ENCODE results near the gene RNF208.

Gene RNF208

GRCh38 chr9:137237759-137238726 lies 16.0 kb upstream of the RNF208 start:
- no peak for DNase-seq

GRCh38 chr9:137236936-137237421 lies 14.9 kb upstream of the RNF208 start:
- no peak for DNase-seq

GRCh38 chr9:137236238-137236935 lies 14.3 kb upstream of the RNF208 start:
- DNase-seq: peak; percentile 100

GRCh38 chr9:137235424-137236237 lies 13.6 kb upstream of the RNF208 start:
- DNase-seq: no peak

GRCh38 chr9:137234758-137235423 lies 12.9 kb upstream of the RNF208 start:
- DNase-seq: no peak

- no peak for DNase-seq
Observed at GRCh38 chr9:137234055-137234697, 12.1 kb upstream of the RNF208 start.

GRCh38 chr9:137233143-137233980 lies 11.3 kb upstream of the RNF208 start:
- DNase-seq: no peak

- DNase-seq: no peak
Observed at GRCh38 chr9:137232510-137232909, 10.5 kb upstream of the RNF208 start.

- DNase-seq: no peak
Observed at GRCh38 chr9:137232101-137232500, 10.1 kb upstream of the RNF208 start.

- no peak for DNase-seq
Observed at GRCh38 chr9:137231372-137232039, 9.5 kb upstream of the RNF208 start.

- DNase-seq: no peak
Observed at GRCh38 chr9:137230705-137231371, 8.8 kb upstream of the RNF208 start, which contains the start of gene SLC34A3. Gene SLC34A3 (plus strand): TSS chr9:137230901. CDS start chr9:137231703, 802 bp downstream.

- no peak for DNase-seq
Observed at GRCh38 chr9:137229903-137230704, 8.1 kb upstream of the RNF208 start.

- DNase-seq: no peak
Observed at GRCh38 chr9:137228968-137229896, 7.2 kb upstream of the RNF208 start.

- no peak for DNase-seq
Observed at GRCh38 chr9:137228506-137228967, 6.5 kb upstream of the RNF208 start.

- no peak for DNase-seq
Observed at GRCh38 chr9:137227853-137228505, 5.9 kb upstream of the RNF208 start.

GRCh38 chr9:137227054-137227852 lies 5.2 kb upstream of the RNF208 start, which contains the start of gene RNF224:
Gene RNF224 (plus strand): TSS chr9:137227502. CDS start chr9:137228336, 834 bp downstream.
- DNase-seq: peak; percentile 98

Measured in 8988T (cell line).